Stimulated activated CD8-positive, alpha-beta memory T cell treated with anti-CD3 and anti-CD28 coated beads, Interleukin-7, amount 100 ng/mL, for 1 hour (primary cell): ENCODE measurements around the gene BEND6.
"Not testable (repeated sequence)": the region's sequence is repeated elsewhere in the genome, so short reads cannot be mapped to it uniquely, and the experiment has no call there.

ENCODE experiments used
- DNase-seq, 2 donors: peaks; one replicate each; pipeline ENCODE4 v3.0.0-alpha.2; 2020; ENCODE audit warnings: low read depth in 2 of 2

Gene BEND6

GRCh38 chr6:57033228-57033627, 78.3 kb downstream of the BEND6 start:
- DNase-seq, result no peak

- no peak for DNase-seq
Observed at GRCh38 chr6:57035549-57035948, 80.6 kb downstream of the BEND6 start.

GRCh38 chr6:57038906-57039305, 84.0 kb downstream of the BEND6 start:
- no peak for DNase-seq

DNA sequence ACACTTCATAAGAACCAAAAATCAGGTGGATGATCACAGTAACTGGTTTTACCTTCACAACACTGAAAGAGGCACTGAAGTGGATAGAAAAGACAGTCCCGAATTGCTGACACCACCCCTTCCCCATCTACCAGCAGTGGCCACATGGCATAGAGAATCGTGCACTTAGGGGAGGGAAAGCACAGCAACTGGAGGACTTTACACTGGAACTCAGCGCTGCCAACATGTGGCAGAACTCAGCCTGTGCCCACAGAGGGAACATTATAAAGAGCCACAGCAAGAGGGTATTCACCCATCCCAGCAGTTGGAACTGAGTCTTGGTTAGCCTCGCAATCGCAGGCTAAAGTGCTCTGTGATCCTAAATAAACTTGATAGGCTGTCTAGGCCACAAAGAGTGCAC, 85.1 kb downstream of the BEND6 start:
- no peak for DNase-seq

DNA sequence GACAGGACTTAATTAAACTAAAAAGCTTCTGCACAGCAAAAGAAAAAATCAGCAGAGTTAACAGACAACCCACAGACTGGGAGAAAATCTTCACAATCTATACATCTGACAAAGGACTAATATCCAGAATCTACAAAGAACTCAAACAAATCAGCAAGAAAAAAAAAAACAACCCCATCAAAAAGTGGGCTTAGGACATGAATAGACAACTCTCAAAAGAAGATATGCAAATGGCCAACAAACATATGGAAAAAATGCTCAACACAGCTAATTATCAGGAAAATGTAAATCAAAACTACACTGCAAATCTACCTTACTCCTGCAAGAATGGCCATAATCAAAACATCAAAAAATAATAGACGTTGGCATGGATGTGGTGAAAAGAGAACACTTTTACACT, 89.2 kb downstream of the BEND6 start:
- not testable (repeated sequence) for DNase-seq

- no peak for DNase-seq
Observed at GRCh38 chr6:57044568-57044967, 89.7 kb downstream of the BEND6 start.

DNA sequence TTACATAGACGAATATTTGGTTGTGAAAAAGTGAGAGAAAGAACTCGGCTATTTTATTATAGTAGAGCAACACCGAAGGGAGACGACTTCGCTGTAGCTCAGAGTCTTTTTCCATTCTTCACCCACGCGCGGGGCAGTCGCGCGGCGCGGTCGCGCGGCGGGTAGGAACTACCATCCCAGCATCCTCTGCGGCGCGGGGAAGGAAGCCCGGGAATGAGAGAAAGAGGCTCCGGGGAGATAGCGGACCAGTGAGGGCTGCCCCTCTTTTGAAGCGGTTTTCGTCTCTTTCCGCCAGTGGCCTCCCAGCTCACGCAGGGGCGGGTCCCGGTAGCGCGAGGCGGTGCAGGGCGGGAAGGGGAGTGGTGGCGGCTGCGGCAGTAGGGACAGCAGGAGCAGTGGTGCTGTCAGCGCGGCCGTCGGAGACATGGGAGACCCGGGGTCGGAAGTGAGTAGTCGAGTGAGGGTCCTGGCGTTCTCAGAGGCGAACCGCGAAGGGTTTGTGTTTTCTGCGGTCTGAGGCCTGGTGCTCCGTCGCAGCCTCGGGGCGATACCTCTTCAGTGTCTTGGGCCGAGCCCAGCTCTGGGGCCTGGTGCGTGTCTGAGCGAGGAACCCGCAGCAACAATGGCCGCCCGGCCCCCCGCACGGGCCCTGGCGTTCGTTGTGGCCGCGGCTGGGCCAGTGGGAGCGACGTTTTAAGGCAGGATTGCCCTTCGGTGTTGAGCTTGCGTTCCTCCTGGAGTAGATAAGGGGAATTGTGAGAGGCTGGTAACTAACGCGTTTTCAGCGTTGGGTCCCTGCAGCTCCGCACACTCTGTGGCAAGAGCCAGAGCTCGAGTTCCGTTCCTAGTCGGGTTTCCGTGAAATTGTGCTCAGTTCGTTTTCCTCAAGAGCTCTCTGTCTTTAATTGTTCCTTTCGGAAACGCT, 91.7 kb downstream of the BEND6 start, which contains the start of gene KIAA1586:
TSS of gene KIAA1586 (plus strand) at position 362 of the 925 bp plus-strand sequence. CDS start at position 425, 63 bp downstream.
- peak; percentile 48 to 49 for DNase-seq

GRCh38 chr6:57047257-57047585, 92.3 kb downstream of the BEND6 start:
- not testable (repeated sequence) for DNase-seq

DNA sequence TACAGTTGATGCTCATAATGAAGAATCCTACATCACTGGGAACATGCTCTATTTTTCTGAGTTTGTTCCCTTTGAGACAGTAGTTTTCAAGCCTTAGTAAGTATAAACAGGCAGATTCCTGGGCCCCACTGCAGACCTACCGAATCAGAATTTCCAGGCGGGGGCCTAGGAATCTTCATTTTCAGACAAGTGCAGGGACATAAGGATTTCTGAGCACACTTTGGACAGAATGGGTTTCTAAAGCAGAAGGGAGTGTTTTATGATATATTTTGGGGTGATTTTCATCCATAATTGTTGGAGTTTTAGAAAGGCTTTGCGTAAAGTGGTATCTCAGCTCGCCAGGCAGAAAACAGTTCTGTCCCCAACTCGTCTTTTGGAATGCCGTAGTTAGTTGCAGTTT, 93.0 kb downstream of the BEND6 start:
- not testable (repeated sequence) for DNase-seq

DNA sequence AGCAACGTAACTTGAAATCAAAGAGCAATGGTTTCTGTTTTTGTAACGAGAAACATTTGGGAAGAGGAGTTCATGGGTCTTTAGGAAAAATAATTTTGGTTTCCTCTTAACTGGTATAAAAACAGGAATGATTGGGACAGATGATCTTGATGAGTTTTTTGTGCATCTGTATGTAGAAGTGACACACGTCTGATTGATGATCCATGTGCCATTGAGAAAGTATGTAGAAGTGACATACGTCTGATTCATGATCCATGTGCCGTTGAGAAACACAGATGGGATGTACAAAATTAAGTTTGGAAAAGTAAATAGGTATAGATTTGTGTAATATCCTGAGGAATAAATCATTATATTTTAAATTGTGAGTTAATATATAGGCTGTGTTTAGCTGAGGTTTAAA, 93.7 kb downstream of the BEND6 start:
- DNase-seq, result no peak

- no peak for DNase-seq
Observed at GRCh38 chr6:57063847-57064246, 108.9 kb downstream of the BEND6 start.

DNA sequence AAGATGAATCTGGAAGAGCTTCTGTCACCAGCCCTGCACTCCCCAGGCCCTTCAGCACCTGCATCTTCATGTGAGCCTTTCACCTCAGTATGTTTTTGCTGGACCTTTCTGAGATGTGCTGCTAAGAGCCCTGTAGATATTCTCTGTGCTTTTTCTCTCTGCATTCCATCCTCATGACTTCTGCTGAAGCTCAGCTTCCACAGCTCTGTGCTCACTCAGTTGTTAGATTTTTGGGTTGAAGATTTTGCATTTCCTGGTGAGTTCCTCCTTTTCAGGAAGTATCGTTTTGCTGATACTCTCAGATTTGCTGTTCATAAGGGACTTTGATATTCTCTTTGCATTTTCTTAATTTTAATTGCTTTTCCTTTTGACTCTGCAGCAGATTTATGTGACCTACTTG, 109.9 kb downstream of the BEND6 start:
- DNase-seq, result no peak

GRCh38 chr6:57068061-57068460, 113.2 kb downstream of the BEND6 start:
- no peak for DNase-seq

GRCh38 chr6:57069228-57069627, 114.3 kb downstream of the BEND6 start:
- DNase-seq, result no peak

DNA sequence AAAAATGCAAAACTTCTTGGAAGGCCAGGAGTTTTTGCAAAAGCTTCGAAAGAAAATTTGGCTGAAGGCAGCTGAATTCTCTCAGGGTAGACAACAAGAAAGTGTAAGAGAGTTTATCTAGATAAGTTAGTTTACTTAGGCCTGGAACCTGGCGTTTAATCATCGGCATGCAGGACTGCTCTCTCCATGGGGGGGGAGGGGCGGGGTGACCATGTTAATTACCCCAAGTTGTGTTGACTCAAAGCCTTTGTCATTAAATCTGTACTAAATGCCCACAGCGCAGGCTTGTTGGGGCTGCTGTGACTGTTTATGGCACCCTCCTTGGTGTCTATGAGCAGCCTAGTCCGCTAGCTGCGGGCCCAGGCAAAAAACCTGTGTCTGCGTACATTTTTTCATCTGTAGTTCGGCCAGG, 115.0 kb downstream of the BEND6 start:
- DNase-seq, result no peak

- no peak for DNase-seq
Observed at GRCh38 chr6:57072108-57072507, 117.2 kb downstream of the BEND6 start.

GRCh38 chr6:57074383-57074782, 119.5 kb downstream of the BEND6 start:
- no peak for DNase-seq

DNA sequence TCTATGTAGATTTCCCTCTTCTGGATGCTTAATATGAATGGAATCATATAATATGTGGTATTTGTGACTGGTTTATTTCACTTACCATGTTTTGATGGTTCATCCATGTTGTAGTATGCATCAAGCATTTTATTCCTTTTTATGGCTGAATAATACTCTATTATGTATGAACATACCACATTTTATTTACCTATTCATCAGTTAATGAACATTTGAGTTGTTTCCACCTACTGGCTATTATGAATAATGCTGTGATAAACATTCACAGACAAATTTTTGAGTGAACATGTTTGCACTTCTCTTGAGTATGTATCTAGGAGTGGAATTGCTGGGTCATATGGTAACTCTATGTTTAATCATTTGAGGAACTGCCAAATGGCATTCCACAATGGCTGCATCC, 120.2 kb downstream of the BEND6 start:
- no peak for DNase-seq
